Dedifferentiated amniotic fluid mesenchymal stem cell (primary cell): ENCODE measurements around the gene FLOT1.

Experiments used
- DNase-seq: peaks from one replicate; pipeline ENCODE4 v3.0.0-alpha.2; 2016; ENCODE audit errors: extremely low spot score

Gene FLOT1, protein sequence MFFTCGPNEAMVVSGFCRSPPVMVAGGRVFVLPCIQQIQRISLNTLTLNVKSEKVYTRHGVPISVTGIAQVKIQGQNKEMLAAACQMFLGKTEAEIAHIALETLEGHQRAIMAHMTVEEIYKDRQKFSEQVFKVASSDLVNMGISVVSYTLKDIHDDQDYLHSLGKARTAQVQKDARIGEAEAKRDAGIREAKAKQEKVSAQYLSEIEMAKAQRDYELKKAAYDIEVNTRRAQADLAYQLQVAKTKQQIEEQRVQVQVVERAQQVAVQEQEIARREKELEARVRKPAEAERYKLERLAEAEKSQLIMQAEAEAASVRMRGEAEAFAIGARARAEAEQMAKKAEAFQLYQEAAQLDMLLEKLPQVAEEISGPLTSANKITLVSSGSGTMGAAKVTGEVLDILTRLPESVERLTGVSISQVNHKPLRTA

DNA sequence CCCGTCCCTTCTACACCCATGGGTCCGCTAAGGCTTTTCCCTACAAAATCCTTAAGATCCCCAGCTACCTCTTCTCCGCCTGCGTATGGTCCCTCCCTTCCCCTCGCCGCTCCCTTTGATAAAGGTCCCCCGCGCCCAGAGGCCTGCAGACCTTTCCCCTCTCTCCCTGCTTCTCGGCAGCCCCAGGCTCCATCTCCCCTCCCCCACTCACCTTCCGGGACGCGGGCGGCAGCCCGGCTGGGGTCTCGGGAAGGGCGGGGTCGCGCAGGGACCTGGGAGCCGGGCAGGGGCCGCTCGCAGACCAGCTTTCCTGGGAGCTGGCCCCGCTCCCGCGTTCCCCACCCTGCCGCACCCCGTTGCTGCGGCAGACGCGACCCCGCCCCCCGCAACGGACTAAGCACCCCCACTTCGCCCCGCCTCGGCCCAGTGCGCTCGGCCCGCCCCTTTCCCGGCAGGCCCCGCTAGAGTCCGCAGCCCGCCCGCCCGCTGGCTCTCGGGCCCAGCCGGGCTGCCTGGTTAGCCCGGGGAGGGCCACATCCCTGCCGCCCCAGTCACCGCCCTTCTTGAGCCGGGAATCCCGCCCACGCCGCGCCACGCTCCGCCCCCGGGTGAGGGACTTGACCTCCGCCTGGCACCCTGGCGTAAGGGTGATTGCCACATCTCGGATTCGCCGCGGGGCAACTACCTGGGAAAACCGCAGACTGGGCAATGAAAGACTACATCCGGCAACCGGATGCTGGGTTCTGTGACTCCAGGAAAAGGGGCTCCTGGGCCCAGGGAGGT, at the start of gene FLOT1:
TSS of gene FLOT1 (minus strand) at position 372 of the 783 bp plus-strand sequence. CDS start 498 bp downstream, outside the sequence.
- DNase-seq, result peak; percentile 90

DNA sequence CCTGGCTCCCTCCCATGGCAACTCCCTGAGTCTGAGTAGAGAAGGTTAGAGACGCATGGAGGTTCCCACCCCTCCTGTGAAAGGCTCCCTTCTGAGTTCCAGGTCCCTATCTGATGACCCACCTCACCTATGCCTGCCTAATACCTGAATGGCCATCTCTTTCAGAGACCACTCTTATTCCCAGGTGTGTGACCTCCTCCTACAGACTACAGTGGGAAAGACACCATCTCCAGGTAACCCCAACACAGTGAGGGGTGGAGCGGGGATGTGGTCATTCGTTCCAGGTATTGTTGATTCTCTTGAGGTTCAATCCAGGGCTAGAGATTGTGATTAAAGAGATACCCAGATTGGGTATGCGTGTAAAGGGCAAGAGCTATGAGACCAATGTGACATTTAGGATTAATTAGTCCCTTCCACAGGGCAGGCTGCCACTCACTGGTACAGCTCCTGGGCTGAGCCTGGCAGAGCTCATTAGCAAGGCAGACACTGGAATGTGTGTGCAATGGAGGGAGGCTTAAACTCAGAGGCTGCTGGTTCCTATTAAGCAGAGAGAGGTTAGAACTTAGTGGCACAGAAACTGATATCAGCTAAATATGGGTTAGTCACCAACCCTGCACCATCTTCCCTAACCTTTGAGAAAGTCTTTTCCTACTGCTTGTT, 48.4 kb upstream of the FLOT1 start:
- no peak for DNase-seq

DNA sequence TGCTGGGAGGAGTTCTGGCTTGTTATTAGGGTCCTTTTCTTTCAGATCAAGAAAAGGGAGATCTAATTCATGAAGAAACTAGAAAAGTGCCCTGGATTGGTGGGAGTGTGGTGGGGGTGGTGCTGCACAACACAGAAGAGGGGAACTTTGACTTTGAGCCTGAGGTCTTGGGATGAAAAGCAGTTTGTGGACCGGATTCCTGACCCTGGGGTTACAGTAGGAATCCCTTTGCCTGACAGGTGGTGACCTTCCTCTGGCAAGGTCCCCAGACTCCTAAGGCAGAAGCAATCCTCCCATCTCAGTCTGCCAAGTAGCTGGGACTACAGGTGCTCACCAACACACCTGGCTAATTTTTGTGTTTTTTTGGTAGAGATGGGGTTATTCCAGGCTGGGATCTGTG, 47.1 kb upstream of the FLOT1 start:
- no peak for DNase-seq

DNA sequence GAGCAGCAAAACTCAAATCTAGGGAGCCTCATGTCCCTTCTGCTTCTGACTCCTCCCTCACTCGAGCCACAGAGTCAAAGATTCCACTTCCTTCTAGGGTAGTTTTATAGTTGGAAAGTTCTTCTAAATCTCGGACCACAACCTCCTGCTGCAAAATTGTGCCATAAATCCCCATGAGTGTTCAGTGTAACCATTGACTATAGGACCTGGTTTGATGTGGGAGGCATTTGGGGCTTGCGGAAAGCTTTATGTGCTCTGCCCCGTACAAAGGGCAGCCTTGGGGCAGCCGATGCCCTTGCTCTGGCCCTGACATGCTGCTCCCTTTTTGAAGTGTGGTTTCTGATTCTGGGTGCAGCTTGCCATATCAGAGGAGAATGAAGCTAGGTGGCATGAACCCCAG, 45.5 kb upstream of the FLOT1 start:
- no peak for DNase-seq

DNA sequence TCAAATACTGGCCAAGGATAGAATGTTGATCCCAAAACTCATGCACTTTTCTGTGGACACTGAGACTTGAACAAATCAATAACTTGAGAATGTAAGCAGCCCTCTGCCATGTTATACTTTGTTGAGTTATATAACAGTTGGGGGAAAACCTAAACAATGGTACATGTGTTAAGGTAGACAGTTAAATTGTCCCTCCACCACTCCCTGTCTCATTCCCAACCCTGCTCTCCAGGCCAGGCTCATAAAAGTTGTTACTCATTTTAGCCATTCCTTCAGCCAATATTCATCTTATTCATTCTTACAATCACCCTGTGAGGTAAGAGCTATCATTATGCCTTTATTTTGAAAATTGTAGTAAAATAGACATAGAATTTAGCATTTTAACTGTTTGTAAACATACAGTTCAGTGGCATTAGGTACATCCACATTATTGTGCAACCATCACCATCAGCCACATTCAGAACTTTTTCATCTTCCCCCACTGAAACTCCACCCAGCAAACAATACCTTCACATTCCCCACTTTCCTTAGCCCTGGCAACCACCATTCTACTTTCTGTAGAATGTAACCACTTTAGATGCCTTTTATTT, 40.0 kb upstream of the FLOT1 start:
- DNase-seq, result no peak

DNA sequence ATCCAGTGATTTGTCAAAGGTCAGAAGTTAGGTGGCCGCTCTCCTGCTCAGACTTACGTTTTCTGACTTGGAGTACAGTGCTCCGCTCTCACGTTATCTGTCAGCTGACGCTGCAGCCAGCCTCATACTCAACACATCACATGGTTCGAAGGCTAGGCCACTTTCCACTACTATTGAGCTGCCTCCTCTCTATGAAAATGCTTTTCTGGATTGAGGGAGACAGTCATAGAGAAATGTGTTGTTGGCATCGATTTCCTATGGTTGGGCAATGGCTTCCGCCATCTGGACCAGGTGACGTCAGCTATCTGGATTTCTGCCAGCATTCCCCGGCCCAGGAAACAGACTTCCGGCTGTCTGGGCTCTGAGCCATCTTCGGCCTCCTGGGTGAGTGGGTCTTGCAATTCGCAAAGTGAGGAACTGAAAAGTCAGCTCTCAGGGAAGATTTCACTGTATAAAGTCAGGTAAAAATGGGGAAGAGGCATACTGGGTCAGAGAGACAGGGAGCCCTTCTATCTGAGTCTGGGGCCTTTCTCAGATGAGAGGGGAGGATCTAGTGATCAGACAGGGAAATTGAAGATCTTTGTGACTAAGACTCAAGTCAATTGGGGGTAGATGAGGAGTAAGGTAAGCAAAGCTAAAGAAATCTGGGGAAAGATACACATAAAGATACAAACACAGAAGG, 39.4 kb upstream of the FLOT1 start:
- DNase-seq, result peak; percentile 98

DNA sequence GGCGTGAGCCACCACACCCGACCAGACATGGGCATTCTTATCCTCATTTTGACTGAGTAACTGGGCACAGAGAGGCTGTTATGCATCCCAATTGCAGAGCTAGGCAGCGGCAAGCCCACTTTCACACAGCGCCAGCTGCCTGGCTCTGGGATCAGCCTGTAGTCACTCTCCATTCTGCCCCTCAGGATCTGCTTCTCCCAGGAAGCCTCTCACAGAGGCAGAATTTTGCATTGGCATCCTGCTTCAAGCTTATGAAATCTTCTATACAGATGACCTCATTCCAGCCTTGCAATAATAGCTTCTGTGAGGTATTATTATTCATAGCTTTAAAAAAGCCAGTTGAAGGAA, 38.9 kb upstream of the FLOT1 start:
- no peak for DNase-seq

DNA sequence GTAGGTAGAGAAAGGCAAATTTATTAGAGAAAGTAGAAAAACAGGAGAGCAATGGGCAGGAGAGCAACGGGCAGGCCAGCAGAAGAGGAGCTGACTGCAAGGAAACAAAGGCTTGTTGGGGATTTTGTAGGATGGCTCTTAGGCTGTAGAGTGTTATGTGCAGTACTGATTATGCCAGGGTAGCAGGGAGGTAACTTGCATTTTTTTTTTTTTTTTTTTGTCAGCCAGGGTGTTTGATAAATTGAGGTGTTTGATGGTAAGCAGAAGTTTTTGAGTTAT, 38.1 kb upstream of the FLOT1 start:
- no peak for DNase-seq

DNA sequence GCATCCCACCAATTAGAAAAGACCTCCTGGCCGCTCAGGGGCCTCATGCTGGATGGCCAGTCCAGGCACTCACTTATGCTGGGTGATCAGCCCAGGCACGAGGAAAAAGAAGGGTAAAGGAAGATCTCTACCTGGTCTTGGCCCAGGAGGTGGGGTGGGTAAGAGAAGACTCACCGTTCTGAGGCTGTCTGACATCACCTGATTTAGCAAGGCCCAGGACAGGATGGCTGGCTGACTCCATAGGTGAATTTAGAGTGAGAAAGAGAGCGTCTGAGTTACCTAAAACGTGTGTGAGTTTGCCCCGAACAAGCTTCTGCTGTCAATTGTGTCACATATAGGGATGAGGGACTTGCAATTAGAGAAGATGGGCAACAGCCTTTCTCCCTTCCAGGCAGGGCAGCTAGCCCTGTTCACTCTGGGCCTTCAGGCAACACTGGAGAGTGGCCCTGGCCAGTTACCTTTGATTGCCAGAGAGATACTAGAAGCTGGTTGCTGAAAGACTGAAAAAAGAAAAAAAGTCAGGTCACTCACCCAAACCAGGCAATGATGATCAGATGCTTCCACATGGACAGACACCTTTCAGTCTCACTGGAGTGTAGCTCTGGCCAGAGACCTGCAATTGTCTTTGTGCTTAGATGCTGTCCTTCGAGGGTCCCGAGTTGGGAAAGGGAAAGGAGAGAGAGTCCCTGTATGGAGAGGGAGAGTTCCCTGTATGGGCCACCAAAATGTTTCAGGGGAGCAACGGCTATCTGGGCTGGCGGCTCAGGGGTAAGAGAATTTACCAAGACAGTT, 37.6 kb upstream of the FLOT1 start:
- DNase-seq, result no peak

DNA sequence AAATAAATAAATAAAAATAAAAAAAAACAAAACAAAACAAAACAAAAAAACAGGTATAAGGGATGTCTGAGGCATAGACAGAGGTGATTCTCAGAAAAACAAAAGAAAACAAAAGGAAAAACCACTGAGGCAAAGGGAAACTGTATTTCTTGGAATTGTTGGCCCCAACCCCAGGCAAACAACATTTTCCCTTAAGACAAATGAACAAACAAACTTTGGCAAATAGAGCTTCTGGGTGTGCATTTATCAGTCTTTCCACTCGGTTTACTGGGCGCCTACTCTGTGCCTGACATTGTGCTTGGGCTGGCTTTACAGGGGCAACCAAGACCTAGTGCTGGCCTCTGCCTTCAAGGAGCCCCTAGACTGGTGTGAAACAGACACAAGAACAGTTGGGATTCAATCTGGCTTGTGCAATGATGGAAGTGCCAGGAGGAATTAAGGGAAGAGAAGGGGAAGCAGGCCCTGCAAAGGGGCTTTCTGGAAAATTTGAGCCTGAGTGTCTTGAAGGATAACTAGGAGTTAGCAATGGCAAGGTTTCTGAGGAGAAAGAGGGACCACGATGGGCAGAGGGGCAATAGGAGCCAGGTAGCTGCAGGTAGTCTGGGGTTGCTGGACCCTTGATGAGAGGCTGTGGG, 35.6 kb upstream of the FLOT1 start:
- no peak for DNase-seq

DNA sequence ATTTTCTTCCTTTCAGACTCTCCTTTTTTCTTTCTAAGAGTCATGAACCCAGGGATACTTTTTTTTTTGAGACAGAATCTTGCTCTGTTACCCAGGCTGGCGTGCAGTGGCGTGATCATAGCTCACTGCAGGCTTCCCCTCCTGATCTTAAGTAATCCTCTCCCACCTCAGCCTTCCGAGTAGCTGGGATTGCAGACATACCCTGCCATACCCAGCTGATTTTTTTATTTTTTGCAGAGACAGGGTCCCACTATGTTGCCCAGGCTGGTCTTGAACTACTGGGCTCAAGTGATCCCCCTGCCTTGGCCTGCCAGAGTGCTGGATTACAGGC, 34.6 kb upstream of the FLOT1 start:
- no peak for DNase-seq

DNA sequence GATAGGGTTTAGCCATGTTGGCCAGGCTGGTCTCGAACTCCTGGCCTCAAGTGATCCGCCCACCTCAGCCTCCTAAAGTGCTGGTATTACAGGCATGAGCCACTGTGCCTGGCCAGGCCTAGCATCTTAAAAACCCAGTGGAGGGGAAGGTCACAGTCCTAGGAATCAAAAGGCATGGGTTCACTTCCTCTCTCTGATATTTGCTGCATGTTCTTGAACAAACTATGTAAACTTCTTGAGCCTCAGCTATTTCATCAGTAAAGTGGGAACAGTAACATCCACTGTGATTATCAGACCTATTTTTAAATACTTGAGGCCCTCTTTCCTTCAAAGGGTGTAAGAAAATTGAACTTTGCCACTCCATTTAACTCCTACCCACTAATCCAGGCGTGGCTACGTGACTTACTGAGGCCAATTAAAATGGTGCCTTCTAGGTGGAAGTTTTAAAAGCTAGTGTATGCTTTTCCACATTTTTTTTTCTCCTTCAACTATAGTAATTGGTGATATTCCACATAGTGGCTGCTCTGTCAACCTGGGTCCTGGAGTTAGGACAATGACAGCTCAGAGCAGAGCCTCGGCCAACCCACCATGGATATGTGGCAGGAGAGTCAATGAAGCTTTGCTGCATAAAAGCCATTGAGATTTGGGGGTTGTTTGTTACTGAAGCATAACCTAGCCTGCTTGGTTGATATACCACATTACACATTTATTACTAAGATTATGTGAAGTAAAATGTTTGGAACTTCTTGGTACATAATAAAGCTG, 34.1 kb upstream of the FLOT1 start:
- DNase-seq, result no peak

DNA sequence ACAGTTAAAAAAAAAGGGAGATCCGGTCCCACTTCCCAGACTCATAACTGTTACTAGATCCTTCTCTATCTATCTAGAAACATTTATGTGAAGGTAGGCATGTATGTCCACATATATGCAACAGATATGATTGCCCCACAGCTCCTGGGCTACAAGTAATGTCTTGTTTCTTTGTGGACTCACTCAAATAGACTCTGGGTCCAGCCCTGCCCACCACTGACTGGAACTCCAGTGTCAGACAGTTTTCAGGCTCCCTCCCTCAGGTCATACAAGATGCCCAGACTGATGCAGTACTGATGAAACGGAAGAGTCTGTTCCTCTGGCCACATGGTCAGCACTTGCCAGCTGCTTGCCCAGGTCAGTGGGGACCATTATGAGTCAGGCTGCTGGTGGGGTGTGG, 32.6 kb upstream of the FLOT1 start:
- DNase-seq, result no peak

DNA sequence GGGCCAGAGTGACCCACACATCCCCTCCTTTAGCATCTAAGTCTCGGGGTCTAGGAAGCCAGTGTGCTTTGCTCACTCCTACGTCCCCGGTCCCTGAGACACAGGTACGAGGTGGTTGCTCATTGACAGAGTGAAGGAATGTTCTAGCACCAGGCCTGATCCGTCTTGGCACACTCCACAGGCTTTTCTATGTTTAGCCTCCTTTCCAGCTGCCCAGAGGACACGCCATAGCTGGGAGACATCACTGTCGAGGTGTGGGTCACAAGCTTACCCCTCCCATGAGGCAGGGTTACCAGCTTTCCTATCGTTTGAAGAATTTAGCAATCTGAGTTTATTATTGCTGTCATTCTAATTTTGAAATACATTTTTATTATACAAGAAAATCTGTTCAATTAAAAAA, 32.2 kb upstream of the FLOT1 start:
- no peak for DNase-seq

DNA sequence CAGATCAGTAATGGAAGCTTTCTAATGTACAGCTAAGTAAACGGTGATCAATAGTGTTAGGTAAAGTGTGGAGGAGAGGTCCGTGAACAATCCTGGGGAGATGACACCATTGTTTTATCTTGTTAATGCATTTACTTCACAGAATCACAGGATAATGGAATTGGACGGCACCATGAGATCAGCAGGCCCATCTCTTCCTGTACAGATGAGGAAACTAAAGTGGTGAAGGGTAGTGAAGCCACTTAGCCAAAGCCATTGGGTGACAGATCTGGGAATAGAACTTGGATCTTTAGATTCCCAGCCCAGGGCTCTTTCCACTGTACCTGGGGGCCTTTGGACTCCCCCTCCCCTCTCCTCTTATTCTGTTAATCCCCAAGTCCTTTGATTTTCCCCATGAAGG, 28.1 kb upstream of the FLOT1 start:
- DNase-seq, result no peak

DNA sequence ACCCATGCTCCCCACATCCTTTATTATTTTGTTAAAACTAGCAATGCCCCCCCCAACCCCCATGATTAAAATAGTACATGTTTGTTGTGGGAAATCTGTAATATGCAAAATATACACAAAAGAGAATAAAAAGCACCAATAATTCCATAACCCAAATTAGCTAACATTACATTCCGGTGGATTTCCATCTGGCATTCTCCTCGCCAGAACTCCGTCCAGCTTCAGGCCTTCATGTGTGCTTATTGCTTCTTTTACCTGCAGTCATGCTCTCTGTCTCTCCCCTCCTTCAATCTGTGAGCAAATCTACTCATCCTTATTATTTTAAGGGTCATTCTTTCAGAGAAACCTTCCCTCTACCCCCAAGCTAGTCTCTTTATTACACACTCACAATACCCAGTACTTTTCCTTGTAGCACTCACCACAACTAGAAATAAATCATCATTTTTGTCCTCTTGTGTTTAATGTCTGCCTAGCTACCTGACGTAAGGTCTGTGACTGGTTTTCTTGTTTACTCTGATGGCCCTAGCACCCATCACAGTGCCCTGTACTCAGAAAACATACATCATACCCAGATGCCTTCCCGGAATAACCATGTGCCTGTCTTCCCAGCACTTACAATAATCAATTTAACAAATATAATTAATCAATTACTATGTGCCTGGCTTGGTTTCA, 27.5 kb upstream of the FLOT1 start:
- DNase-seq, result no peak

DNA sequence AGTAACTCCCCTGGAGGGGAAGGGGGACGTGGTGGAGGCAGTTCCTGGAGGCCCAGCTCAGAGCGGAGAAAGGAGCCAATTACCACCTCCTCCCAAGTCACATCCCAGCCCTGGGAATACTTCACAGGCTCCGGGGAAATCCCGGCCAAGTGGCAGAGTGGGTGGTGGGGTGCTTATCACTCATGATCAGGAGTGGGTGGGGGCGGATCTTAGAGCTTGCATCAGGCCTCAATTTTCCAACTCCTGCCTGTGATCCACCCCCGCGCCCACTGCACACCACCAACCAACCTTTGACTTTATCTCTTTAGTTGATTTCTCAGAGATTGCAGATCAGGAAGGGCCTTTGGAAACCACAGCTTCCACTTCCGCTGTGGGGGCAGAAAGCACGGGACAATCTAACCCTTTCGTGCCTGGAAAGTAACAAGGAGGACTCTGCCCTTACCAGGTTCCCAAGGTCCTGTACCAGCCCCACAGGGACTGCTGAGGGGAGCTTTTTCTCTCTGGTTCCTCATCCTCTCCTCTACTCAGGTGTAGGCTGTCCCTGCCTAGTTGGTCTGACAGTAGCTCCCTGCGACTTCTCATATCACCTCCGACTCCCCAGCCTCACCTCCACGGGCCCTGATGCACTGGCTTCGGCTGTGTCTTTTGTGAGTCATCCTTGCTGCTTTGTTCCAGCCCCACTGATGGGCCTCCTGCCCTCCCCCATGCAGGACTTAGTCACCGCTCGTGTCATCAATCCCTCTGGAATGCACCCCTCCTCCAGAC, 26.8 kb upstream of the FLOT1 start:
- peak; percentile 82 for DNase-seq

DNA sequence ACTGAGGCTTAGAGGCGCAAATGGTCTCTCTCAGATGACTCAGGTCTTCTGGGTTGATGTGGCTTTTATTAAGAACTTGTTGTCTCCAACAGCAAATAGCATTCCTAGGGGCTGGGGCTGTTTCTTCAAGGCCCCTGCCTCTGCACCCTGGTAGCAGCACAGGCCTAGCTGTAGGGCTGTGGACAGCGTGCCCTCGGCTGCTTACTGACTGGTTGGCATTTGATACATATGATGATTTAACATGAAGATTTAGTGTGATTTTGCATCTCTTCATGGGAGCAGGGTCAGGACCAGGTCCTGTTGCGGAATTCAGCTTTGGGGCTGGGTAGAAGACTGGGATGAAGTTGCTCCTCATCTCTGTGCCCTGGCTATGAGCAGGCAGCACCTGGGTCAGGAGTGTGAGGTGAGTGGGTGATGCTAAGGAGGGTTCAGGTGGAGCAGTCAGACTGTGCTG, 26.2 kb upstream of the FLOT1 start:
- DNase-seq, result no peak

DNA sequence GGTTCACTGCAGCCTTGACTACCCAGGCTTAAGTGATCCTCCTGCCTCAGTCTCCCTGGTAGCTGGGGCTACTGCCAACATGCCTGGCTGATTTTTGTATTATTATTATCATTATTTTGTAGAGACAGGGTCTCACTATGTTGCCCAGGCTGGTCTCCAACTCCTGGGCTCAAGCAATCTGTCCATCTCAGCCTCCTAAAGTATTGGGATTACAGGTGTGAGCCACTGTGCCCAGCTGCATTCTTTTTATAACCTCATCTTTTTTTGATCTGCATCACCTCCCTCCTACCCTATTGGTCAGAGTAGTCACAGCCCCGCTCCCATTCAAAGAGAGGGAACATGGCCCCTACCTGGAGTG, 25.4 kb upstream of the FLOT1 start:
- no peak for DNase-seq
